ENCODE data around the gene DNMBP.
A peak's percentile ranks its signal among the peaks of the same experiment; 100 is the strongest.

DNMBP gene

DNA sequence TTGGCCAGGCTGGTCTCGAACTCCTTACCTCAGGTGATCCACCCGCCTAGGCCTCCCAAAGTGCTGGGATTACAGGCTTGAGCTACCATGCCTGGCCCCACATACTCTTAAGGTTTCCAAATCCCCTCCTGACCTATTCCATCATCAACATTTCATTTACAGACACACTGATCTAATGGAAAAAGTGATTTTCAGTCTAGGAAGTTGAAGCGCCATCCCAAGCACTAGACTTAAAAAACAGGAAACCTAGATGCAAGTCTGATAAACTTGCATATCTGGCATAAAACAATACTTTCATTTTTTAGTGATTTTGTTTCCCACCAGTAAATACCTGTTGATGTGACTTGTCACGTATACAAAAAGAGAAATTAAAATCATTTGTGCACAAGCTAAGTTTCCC is 44.0 kb downstream of the DNMBP start:
- TF ChIP-seq CEBPB (IDR thresholded peaks at IDR 0.05) (no peak), EGR1 (IDR thresholded peaks at IDR 0.05) (no peak), RAD21 (IDR thresholded peaks at IDR 0.05; ENCODE audit: low read depth) (no peak), YY1 (IDR thresholded peaks at IDR 0.05; ENCODE audit: low read depth) (no peak), NFIC (IDR thresholded peaks at IDR 0.05) (no peak), ZBTB7A (IDR thresholded peaks at IDR 0.05; ENCODE audit: low read depth) (no peak), TAF1 (IDR thresholded peaks at IDR 0.05; ENCODE audit: low read depth) (no peak), CREB1 (IDR thresholded peaks at IDR 0.05; ENCODE audit: low read depth) (no peak), FOXM1 (IDR thresholded peaks at IDR 0.05; ENCODE audit: borderline replicate concordance, low read depth) (no peak), EP300 (IDR thresholded peaks at IDR 0.05; ENCODE audit: borderline replicate concordance) (no peak), TCF12 (IDR thresholded peaks at IDR 0.05; ENCODE audit: low read depth) (no peak), TEAD4 (IDR thresholded peaks at IDR 0.05) (no peak)
- TF ChIP-seq, protein P1, sequence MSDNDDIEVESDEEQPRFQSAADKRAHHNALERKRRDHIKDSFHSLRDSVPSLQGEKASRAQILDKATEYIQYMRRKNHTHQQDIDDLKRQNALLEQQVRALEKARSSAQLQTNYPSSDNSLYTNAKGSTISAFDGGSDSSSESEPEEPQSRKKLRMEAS (IDR thresholded peaks at IDR 0.05), result no peak
- TF ChIP-seq, protein P2, sequence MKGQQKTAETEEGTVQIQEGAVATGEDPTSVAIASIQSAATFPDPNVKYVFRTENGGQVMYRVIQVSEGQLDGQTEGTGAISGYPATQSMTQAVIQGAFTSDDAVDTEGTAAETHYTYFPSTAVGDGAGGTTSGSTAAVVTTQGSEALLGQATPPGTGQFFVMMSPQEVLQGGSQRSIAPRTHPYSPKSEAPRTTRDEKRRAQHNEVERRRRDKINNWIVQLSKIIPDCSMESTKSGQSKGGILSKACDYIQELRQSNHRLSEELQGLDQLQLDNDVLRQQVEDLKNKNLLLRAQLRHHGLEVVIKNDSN (IDR thresholded peaks at IDR 0.05), result no peak
- TF ChIP-seq, protein P3, sequence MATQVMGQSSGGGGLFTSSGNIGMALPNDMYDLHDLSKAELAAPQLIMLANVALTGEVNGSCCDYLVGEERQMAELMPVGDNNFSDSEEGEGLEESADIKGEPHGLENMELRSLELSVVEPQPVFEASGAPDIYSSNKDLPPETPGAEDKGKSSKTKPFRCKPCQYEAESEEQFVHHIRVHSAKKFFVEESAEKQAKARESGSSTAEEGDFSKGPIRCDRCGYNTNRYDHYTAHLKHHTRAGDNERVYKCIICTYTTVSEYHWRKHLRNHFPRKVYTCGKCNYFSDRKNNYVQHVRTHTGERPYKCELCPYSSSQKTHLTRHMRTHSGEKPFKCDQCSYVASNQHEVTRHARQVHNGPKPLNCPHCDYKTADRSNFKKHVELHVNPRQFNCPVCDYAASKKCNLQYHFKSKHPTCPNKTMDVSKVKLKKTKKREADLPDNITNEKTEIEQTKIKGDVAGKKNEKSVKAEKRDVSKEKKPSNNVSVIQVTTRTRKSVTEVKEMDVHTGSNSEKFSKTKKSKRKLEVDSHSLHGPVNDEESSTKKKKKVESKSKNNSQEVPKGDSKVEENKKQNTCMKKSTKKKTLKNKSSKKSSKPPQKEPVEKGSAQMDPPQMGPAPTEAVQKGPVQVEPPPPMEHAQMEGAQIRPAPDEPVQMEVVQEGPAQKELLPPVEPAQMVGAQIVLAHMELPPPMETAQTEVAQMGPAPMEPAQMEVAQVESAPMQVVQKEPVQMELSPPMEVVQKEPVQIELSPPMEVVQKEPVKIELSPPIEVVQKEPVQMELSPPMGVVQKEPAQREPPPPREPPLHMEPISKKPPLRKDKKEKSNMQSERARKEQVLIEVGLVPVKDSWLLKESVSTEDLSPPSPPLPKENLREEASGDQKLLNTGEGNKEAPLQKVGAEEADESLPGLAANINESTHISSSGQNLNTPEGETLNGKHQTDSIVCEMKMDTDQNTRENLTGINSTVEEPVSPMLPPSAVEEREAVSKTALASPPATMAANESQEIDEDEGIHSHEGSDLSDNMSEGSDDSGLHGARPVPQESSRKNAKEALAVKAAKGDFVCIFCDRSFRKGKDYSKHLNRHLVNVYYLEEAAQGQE (IDR thresholded peaks at IDR 0.05; ENCODE audit: low read depth), result no peak

DNA sequence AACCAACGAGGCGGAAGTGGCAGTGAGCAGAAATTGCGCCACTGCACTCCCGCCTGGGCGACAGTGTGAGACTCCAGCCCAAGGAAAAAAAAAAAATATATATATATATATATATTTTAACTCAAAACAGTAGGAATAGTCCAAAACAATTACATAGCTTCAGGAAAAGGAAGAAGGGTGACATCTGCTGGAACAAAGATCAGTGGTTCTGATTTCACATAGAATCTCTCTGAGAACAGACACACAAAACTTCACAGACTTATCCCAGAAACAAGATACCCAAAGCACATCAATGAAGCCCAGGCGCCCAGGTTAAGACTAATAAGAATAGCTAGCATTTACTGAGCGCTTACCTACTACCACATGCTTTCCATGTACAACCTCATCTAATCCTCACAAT is 45.0 kb downstream of the DNMBP start:
- TF ChIP-seq, protein P3 (IDR thresholded peaks at IDR 0.05; ENCODE audit: low read depth), result no peak
- peak; percentile 35 for TF ChIP-seq RAD21 (IDR thresholded peaks at IDR 0.05; ENCODE audit: low read depth)

DNA sequence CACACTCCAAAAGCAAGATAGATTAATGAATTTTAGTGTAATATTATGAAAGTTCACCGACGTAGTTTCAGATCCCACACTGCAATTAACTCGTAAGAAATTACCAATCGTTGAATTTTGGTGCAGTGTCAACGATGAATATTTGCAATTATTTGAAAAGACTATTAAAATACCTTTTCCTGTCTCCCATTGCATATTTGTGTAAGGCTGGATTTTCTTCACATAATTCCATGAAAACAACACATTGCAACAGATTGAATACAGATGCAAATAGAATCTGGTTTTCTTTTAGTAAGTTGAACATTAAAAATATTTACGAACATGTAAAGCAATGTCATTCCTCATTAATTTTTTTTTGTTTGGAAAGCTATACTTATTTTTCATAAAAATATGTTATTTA is 50.9 kb downstream of the DNMBP start:
- TF ChIP-seq CREB1 (IDR thresholded peaks at IDR 0.05; ENCODE audit: low read depth), result no peak
- no peak for TF ChIP-seq TEAD4 (IDR thresholded peaks at IDR 0.05)
- no peak for TF ChIP-seq FOXM1 (IDR thresholded peaks at IDR 0.05; ENCODE audit: borderline replicate concordance, low read depth)
- no peak for TF ChIP-seq NFIC (IDR thresholded peaks at IDR 0.05)
- no peak for TF ChIP-seq YY1 (IDR thresholded peaks at IDR 0.05; ENCODE audit: low read depth)
- TF ChIP-seq, protein P2 (IDR thresholded peaks at IDR 0.05), result no peak
- TF ChIP-seq EP300 (IDR thresholded peaks at IDR 0.05; ENCODE audit: borderline replicate concordance), result no peak
- no peak for TF ChIP-seq CEBPB (IDR thresholded peaks at IDR 0.05)
- TF ChIP-seq TAF1 (IDR thresholded peaks at IDR 0.05; ENCODE audit: low read depth), result no peak

DNA sequence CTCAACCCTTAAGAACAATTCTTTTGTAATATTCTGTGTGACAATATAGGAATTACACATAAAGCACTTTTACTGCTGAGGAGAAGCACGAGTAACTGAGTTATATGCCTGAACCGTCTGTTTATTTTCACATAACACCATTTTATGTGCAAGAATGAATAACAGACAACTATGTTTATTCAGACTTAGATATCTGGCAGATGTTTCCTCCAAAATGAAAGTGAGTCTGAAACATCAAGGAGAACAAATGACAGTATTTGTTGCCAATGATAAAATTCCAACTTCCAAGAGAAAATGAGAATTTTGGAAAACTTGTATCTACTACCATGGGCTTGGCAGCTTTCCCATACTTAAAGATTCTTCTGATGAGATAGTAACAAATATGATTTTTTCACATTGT is 51.4 kb downstream of the DNMBP start:
- TF ChIP-seq ZBTB7A (IDR thresholded peaks at IDR 0.05; ENCODE audit: low read depth) (no peak), FOXM1 (IDR thresholded peaks at IDR 0.05; ENCODE audit: borderline replicate concordance, low read depth) (no peak), TEAD4 (IDR thresholded peaks at IDR 0.05) (no peak), NFIC (IDR thresholded peaks at IDR 0.05) (no peak), TAF1 (IDR thresholded peaks at IDR 0.05; ENCODE audit: low read depth) (no peak), EGR1 (IDR thresholded peaks at IDR 0.05) (no peak), YY1 (IDR thresholded peaks at IDR 0.05; ENCODE audit: low read depth) (no peak), CEBPB (IDR thresholded peaks at IDR 0.05) (no peak), CREB1 (IDR thresholded peaks at IDR 0.05; ENCODE audit: low read depth) (no peak), RAD21 (IDR thresholded peaks at IDR 0.05; ENCODE audit: low read depth) (no peak), EP300 (IDR thresholded peaks at IDR 0.05; ENCODE audit: borderline replicate concordance) (no peak)
- TF ChIP-seq, protein P1 (IDR thresholded peaks at IDR 0.05), result no peak
- TF ChIP-seq, protein P3 (IDR thresholded peaks at IDR 0.05; ENCODE audit: low read depth), result no peak

DNA sequence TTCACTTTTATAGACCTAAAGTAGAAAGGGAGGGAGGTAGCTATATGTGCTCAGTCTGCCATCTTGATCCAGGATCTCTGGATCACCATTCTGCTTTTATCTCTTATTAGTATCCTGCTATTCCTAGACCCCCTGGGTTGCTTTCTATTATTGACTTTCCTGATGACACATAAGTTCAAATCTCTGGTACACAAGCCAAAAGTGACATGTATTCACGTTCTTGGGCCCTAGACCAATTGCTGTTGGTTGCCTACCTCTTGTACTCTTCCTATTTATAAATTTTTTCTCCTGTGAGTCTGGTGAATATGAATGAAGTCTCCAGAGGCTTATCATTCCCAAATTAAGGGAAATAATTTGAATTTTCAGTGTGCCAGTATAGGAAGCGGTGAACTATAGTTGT is 56.9 kb downstream of the DNMBP start:
- TF ChIP-seq, protein P1 (IDR thresholded peaks at IDR 0.05), result no peak
- no peak for TF ChIP-seq RAD21 (IDR thresholded peaks at IDR 0.05; ENCODE audit: low read depth)
- TF ChIP-seq, protein P3 (IDR thresholded peaks at IDR 0.05; ENCODE audit: low read depth), result no peak
- TF ChIP-seq CEBPB (IDR thresholded peaks at IDR 0.05), result no peak
- TF ChIP-seq, protein P2 (IDR thresholded peaks at IDR 0.05), result no peak
- no peak for TF ChIP-seq TAF1 (IDR thresholded peaks at IDR 0.05; ENCODE audit: low read depth)
- no peak for TF ChIP-seq TEAD4 (IDR thresholded peaks at IDR 0.05)
- TF ChIP-seq CREB1 (IDR thresholded peaks at IDR 0.05; ENCODE audit: low read depth), result no peak
- TF ChIP-seq NFIC (IDR thresholded peaks at IDR 0.05), result no peak

Data from Ishikawa (cell line).